Adipocyte (in vitro differentiated cells): ENCODE data around the gene MED25.

Experiments
- DNase-seq: peaks from one replicate; pipeline ENCODE4 v3.0.0-alpha.2; 2015; ENCODE audit warnings: low read depth
- H3K27me3 ChIP-seq: replicated peaks from 2 replicates; pipeline ENCODE4 v1.7.0; 2013; ENCODE audit warnings: mild to moderate bottlenecking, low read length, moderate library complexity; ENCODE audit not compliant: control insufficient read depth, insufficient read depth
- H3K36me3 ChIP-seq: 2 replicates; pipeline ENCODE4 v1.7.0; 2013; ENCODE audit warnings: low read length, mild to moderate bottlenecking, moderate library complexity; ENCODE audit not compliant: control insufficient read depth, insufficient read depth, severe bottlenecking
- H3K4me1 ChIP-seq: 2 replicates; pipeline ENCODE4 v1.7.0; 2013; ENCODE audit warnings: mild to moderate bottlenecking, low read length, moderate library complexity; ENCODE audit not compliant: control insufficient read depth, insufficient read depth
- H3K4me3 ChIP-seq: 2 replicates; pipeline ENCODE4 v1.7.0; 2013; ENCODE audit warnings: mild to moderate bottlenecking, low read length, moderate library complexity
- H3K9ac ChIP-seq: 2 replicates; pipeline ENCODE4 v1.7.0; 2013; ENCODE audit warnings: mild to moderate bottlenecking, low read length, moderate library complexity
- H3K9me3 ChIP-seq: 2 replicates; pipeline ENCODE4 v1.7.0; 2013; ENCODE audit warnings: mild to moderate bottlenecking, low read length, moderate library complexity; ENCODE audit not compliant: control insufficient read depth

Gene MED25

GRCh38 chr19:49817964-49818648, at the start of gene MED25:
Gene MED25, plus strand, starts transcription at chr19:49818289. Its CDS starts 53 bp downstream, at chr19:49818342.
- Histone ChIP-seq H3K4me1 (peaks cover 17% of the 10 kb centered on the region), H3K9me3 (no peaks in the 10 kb centered on the region), H3K27me3 (no peaks in the 10 kb centered on the region), H3K4me3 (peak within 1 kb of the TSS; percentile 96), H3K36me3 (peaks cover under 1% of the 10 kb centered on the region), H3K9ac (peak within 1 kb of the TSS; percentile 88)
- peak; percentile 93 for DNase-seq

GRCh38 chr19:49770529-49770928, 47.6 kb upstream of the MED25 start:
- H3K36me3 ChIP-seq: peaks cover 17% of the 10 kb centered on the region

GRCh38 chr19:49771674-49772139, 46.4 kb upstream of the MED25 start:
- DNase-seq: no peak
- H3K27me3 ChIP-seq: no peaks in the 10 kb centered on the region

More at GRCh38 chr19:49770529-49770928, 47.6 kb upstream of the MED25 start:
- Histone ChIP-seq H3K9ac (no peak overlapping the region), H3K4me1 (peaks cover 40% of the 10 kb centered on the region), H3K4me3 (no peak overlapping the region), H3K27me3 (no peaks in the 10 kb centered on the region), H3K9me3 (no peaks in the 10 kb centered on the region)
- no peak for DNase-seq

GRCh38 chr19:49772850-49773432, 45.1 kb upstream of the MED25 start:
- no peaks in the 10 kb centered on the region for H3K27me3 ChIP-seq
- DNase-seq: no peak
- H3K4me1 ChIP-seq: peaks cover 31% of the 10 kb centered on the region
- H3K36me3 ChIP-seq: peaks cover 29% of the 10 kb centered on the region
- H3K9ac ChIP-seq: no peak overlapping the region
- no peak overlapping the region for H3K4me3 ChIP-seq
- no peaks in the 10 kb centered on the region for H3K9me3 ChIP-seq

More at GRCh38 chr19:49771674-49772139, 46.4 kb upstream of the MED25 start:
- peaks cover 27% of the 10 kb centered on the region for H3K36me3 ChIP-seq
- H3K9ac ChIP-seq: no peak overlapping the region
- H3K4me3 ChIP-seq: no peak overlapping the region
- H3K4me1 ChIP-seq: peaks cover 35% of the 10 kb centered on the region
- H3K9me3 ChIP-seq: no peaks in the 10 kb centered on the region

GRCh38 chr19:49773663-49774350, 44.3 kb upstream of the MED25 start:
- H3K9me3 ChIP-seq: no peaks in the 10 kb centered on the region
- peaks cover 22% of the 10 kb centered on the region for H3K4me1 ChIP-seq
- no peak for DNase-seq
- H3K4me3 ChIP-seq: no peak overlapping the region
- H3K9ac ChIP-seq: peak overlapping the region; percentile 4
- H3K36me3 ChIP-seq: peaks cover 34% of the 10 kb centered on the region
- no peaks in the 10 kb centered on the region for H3K27me3 ChIP-seq

- H3K4me1 ChIP-seq: peaks cover 13% of the 10 kb centered on the region
- no peaks in the 10 kb centered on the region for H3K9me3 ChIP-seq
- DNase-seq: no peak
- H3K27me3 ChIP-seq: no peaks in the 10 kb centered on the region
- H3K4me3 ChIP-seq: no peak overlapping the region
- H3K9ac ChIP-seq: no peak overlapping the region
- H3K36me3 ChIP-seq: peaks cover 38% of the 10 kb centered on the region
Observed at GRCh38 chr19:49774969-49775368, 43.1 kb upstream of the MED25 start.

GRCh38 chr19:49775742-49776370, 42.2 kb upstream of the MED25 start:
- Histone ChIP-seq H3K4me3 (no peak overlapping the region), H3K4me1 (peaks cover 10% of the 10 kb centered on the region), H3K9ac (no peak overlapping the region), H3K36me3 (peaks cover 34% of the 10 kb centered on the region), H3K27me3 (no peaks in the 10 kb centered on the region), H3K9me3 (no peaks in the 10 kb centered on the region)
- DNase-seq: no peak

- peaks cover 37% of the 10 kb centered on the region for H3K36me3 ChIP-seq
- DNase-seq: no peak
- no peaks in the 10 kb centered on the region for H3K27me3 ChIP-seq
- H3K9me3 ChIP-seq: no peaks in the 10 kb centered on the region
- peaks cover 10% of the 10 kb centered on the region for H3K4me1 ChIP-seq
- no peak overlapping the region for H3K4me3 ChIP-seq
- no peak overlapping the region for H3K9ac ChIP-seq
Observed at GRCh38 chr19:49776371-49776764, 41.7 kb upstream of the MED25 start.

- no peak overlapping the region for H3K9ac ChIP-seq
- no peaks in the 10 kb centered on the region for H3K27me3 ChIP-seq
- H3K9me3 ChIP-seq: no peaks in the 10 kb centered on the region
- peaks cover 55% of the 10 kb centered on the region for H3K36me3 ChIP-seq
- no peaks in the 10 kb centered on the region for H3K4me1 ChIP-seq
- no peak for DNase-seq
- no peak overlapping the region for H3K4me3 ChIP-seq
Observed at GRCh38 chr19:49779731-49780555, 38.1 kb upstream of the MED25 start.

- H3K9ac ChIP-seq: no peak overlapping the region
- peaks cover 57% of the 10 kb centered on the region for H3K36me3 ChIP-seq
- peaks cover under 1% of the 10 kb centered on the region for H3K4me1 ChIP-seq
- H3K4me3 ChIP-seq: no peak overlapping the region
- no peaks in the 10 kb centered on the region for H3K27me3 ChIP-seq
- DNase-seq: no peak
- H3K9me3 ChIP-seq: no peaks in the 10 kb centered on the region
Observed at GRCh38 chr19:49780861-49781260, 37.2 kb upstream of the MED25 start.
